Activated CD8-positive, alpha-beta memory T cell treated with anti-CD3 and anti-CD28 coated beads for 1 hour (primary cell): ENCODE measurements around the gene MAPKAP1.

Source experiments
- DNase-seq, 2 donors: peaks; one replicate each; pipeline ENCODE4 v3.0.0-alpha.2; 2020; ENCODE audit warnings: low read depth in 1 of 2; ENCODE audit errors: extremely low read depth in 1 of 2

MAPKAP1 gene

GRCh38 chr9:125517577-125517976 is 189.4 kb downstream of the MAPKAP1 start:
- no peak for DNase-seq

- DNase-seq: no peak
Measured at GRCh38 chr9:125515983-125516940, 190.7 kb downstream of the MAPKAP1 start.

DNA sequence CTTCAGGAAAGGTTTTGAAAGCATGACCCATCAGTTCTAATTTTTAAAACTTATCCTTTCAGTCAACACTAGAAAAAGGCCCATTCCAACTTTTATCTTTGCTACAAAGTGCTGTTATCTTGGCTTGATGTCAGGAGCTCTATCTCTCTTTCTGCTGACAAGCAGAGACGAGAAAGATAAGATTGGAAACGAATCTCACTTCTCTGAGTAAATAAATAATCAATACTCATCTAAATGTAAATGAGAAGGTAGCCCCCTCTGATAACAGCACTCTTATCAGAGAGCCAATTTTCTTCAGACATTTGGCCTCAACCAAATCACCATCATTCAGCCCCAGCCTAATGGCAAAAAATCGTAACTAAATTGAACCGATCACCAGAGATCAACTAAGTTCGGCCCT is 191.7 kb downstream of the MAPKAP1 start:
- no peak for DNase-seq

DNA sequence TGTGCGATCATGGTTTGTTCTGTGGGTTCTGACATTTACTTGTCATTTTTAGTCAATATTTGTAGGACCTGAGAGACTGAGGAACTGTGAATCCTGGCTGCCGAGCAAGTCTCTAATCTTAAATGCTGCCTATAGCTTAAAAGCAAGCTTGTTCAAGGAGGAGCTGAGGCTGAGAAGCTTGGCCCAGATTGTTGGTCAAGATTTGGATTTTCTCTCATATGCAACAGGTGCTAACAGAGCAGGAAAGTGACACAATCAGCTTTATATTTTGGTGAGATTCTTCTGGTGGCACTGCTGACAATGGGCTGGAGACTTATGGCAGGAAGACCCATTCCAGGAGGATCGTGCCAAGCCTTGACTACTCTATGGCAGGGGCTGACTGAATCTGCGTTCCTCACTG is 192.5 kb downstream of the MAPKAP1 start:
- no peak for DNase-seq

DNA sequence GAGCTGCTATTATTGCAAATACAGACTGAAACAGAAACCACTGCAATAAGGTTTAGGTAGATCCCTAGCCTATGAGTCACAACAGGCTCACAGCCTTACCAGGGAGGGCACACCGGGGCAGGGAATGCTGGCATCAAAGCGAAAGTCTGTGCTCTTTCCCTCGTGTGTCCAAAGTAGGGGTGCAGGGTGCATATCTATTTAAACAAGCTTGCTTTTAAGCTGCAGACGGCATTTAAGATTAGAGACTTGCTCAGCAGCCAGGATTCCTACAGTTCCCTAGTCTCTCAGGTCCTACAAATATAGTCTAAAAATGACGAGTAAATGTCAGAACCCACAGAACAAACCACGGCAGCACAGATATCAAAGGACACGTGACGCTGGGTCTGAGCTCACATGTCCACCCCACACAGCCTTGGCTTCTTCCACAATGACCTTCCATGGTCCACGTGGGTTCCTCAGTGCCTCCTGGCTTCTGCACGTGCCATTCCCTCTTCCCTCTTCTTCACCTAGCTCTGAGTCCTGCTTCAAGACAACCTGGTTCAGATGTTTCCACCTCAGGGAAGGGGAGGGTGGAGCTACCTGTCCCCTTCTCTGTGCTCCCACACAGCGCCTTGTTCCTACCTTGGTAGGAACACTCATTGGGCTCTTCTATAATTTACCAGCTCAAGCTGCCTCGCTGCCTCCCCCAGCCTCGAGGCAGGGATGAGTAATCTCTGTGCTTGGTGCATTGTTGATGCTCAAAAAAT is 193.2 kb downstream of the MAPKAP1 start:
- DNase-seq: no peak

DNA sequence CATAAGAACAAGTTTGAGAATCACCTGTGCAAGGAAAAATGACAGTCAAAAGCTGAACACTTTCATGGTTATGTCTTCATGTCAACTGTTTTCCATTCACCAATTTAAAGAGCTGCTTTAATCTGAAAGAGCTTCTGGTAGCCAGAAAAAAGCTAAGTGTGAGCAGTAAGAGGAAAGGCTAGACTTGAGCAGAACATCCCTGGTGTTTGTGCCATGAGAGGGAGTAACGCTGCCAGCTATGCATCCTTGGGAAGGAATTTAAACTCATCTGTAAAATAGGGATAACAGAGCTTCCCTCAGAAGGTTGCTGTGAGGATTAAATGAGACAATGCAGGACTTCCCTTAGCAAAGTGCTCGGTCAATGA is 193.7 kb downstream of the MAPKAP1 start:
- DNase-seq: no peak

GRCh38 chr9:125511789-125512660 is 195.0 kb downstream of the MAPKAP1 start:
- DNase-seq: no peak

GRCh38 chr9:125510980-125511379 is 196.0 kb downstream of the MAPKAP1 start:
- no peak for DNase-seq

GRCh38 chr9:125509476-125509875 is 197.5 kb downstream of the MAPKAP1 start:
- no peak for DNase-seq

- no peak for DNase-seq
Measured at GRCh38 chr9:125508249-125508648, 198.8 kb downstream of the MAPKAP1 start.

- no peak for DNase-seq
Measured at GRCh38 chr9:125507226-125507625, 199.8 kb downstream of the MAPKAP1 start.

GRCh38 chr9:125505988-125506438 is 201.0 kb downstream of the MAPKAP1 start:
- DNase-seq: no peak

DNA sequence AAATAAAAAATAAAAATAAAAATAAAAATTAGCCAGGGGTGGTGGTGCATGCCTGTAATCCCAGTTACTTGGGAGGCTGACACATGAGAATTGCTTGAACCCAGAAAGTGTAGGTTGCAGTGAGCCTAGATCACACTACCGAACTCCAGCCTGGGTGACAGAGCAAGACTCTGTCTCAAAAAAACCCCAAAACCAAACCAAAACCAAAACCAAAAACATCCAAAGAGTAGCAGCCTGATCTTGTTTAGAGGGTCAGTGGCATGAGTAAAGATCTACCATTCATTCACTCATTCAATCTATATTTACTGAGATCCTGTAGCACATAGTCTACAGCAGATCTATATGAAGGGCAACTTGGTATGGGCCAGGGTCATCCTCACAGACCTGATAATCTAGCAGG is 202.4 kb downstream of the MAPKAP1 start:
- DNase-seq: no peak

GRCh38 chr9:125497906-125498305 is 209.1 kb downstream of the MAPKAP1 start:
- no peak for DNase-seq

- no peak for DNase-seq
Measured at GRCh38 chr9:125497478-125497877, 209.5 kb downstream of the MAPKAP1 start.

- no peak for DNase-seq
Measured at GRCh38 chr9:125496313-125496834, 210.6 kb downstream of the MAPKAP1 start.

- DNase-seq: no peak
Measured at GRCh38 chr9:125495172-125496119, 211.6 kb downstream of the MAPKAP1 start.

DNA sequence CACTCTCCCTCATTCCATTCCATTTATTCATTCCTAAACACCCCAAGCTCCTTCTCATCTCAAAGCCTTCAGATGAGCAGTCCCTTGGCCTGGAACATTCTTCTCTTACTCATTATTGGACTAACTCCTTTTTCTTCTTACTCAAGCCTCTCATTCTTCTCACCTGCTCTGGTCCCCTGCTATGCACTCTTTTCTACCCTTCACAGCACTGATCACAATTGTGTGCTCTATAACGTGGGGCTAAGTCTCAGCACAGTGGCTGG is 212.4 kb downstream of the MAPKAP1 start:
- no peak for DNase-seq

- no peak for DNase-seq
Measured at GRCh38 chr9:125493881-125494652, 212.9 kb downstream of the MAPKAP1 start.
